ENCODE data around the gene ARHGAP25. TPM values are rescaled to one million over a fixed set of nuclear protein-coding genes. Genes with fewer than 3 reads are reported as not detected.

Gene ARHGAP25
- total RNA-seq, 2 donors from 2014 or later, result 3.7 to 7.0 TPM

DNA sequence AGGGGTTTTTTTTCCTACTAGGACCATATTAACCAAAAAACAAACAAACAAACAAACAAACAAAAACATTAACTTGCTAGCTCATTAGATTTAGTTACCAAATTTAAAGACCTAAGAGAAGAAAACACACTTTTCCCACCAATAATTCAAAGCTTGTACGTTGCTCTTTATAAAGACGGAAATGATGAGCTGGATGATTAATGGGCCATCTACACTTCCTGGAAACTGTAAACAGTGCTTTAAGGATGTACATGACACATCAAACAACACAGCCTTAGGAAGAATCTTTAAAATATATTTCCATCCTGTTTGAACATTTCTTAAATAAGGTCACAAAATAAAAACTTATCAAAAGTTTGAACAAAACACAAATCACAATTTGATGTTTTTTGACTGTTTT, 135.6 kb downstream of the ARHGAP25 start:
- DNase-seq (no peak), ATAC-seq (no peak)
- intact Hi-C loops (cut with DNase I, micrococcal nuclease), result no loop called here

DNA sequence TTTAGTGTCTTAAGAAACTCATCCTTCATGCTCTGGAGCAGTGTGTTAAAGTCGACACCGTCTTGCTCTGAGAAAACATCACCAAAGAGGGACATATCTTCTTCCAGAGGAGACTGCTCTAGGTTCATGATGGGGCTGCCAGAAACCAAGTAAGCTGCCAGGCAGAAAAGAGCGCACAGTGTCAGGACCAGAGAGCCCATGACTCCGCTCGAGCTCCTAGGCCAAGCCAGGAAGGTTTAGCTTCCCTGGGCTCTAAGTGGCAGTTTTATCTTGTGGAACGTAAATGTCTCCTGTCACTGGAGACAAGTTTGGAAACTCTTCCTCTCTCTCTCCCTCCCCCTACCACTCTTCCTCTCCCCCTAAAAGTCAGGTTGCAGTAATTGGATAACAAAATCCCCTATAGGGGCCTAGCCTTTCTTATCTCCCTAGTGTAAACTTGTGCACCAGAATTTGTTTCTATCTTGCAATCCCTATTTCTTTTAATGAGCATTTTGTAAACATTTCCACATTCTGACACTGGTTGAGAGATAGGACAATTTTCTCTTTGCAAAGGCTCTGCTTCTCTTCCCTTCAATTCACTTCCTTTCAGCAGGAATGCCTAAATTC, 136.7 kb downstream of the ARHGAP25 start, which contains the start of gene BMP10:
TSS of gene BMP10 (minus strand) at position 239 of the 606 bp plus-strand sequence. CDS start at position 200, 39 bp downstream.
- ATAC-seq (no peak), DNase-seq (no peak)
- intact Hi-C loops (cut with DNase I, micrococcal nuclease), result no loop called here

Other genes with a start within 250 kb of the ARHGAP25 start
- under 1 TPM in 1 of 2 donors, not detected in 1; 0.09 TPM for gene PROKR1, start 91.2 kb upstream of the ARHGAP25 start, total RNA-seq
- gene BMP10, start 136.6 kb downstream of the ARHGAP25 start, total RNA-seq, result not detected
- gene GKN2, start 218.1 kb downstream of the ARHGAP25 start, total RNA-seq, result under 1 TPM in 1 of 2 donors, not detected in 1; 0.43 TPM
- not detected for gene GKN1, start 239.8 kb downstream of the ARHGAP25 start, total RNA-seq

Data from left colon (tissue), 2 donors.